PC-9 (cell line): Measurements from ENCODE around the gene MUSTN1. TPM values are rescaled to one million over a fixed set of nuclear protein-coding genes. Genes with fewer than 3 reads are reported as not detected.

ENCODE experiments used
- BruUV-seq: library from RNA; stranded (reverse); fragments of 400-500 nt; replicated peaks from 2 replicates; lab custom pipeline; 2021; lab: Mats Ljungman, UMichigan
- CTCF ChIA-PET: fragments of 300-600 bp; sonication (Branson Sonifier 250); formaldehyde crosslinking; loops from one replicate; lab custom pipeline; 2022; ENCODE audit warnings: antibody characterized with exemption; lab: Charles Lee
- POLR2A ChIA-PET: fragments of 300-600 bp; sonication (Branson Sonifier 250); formaldehyde crosslinking; loops from one replicate; lab custom pipeline; 2022; ENCODE audit warnings: antibody characterized with exemption; ENCODE audit not compliant: unreplicated experiment; lab: Charles Lee
- DNase-seq, 2 experiments: peaks; one replicate each; pipeline versions ENCODE4 v3.0.0 to v3.0.0-alpha.2; 2015 to 2022; ENCODE audit warnings: mixed read lengths in 1 of 2
- H2AFZ ChIP-seq: fragments of 200-600 bp; sonication (generic); 2 replicates; pipeline ENCODE4 v1.8.1; 2017; ENCODE audit warnings: antibody characterized with exemption
- H3F3A ChIP-seq: fragments of 200-600 bp; sonication (generic); 2 replicates; pipeline ENCODE4 v1.8.1; 2017; ENCODE audit warnings: antibody characterized with exemption, mild to moderate bottlenecking, low read depth; ENCODE audit not compliant: insufficient read depth
- H3K27ac ChIP-seq: fragments of 200-600 bp; sonication (generic); 2 replicates; pipeline ENCODE4 v1.6.1; 2016; ENCODE audit warnings: mixed run types
- H3K27me3 ChIP-seq: fragments of 200-600 bp; sonication (generic); 2 replicates; pipeline ENCODE4 v1.6.1; 2016; ENCODE audit warnings: low read depth, mixed run types; ENCODE audit not compliant: insufficient read depth
- H3K36me3 ChIP-seq: fragments of 200-600 bp; sonication (generic); 2 replicates; pipeline ENCODE4 v1.6.1; 2016; ENCODE audit warnings: low read depth, mixed run types
- H3K4me1 ChIP-seq: fragments of 200-600 bp; sonication (generic); replicated peaks from 2 replicates; pipeline ENCODE4 v1.6.1; 2016; ENCODE audit warnings: mixed run types; ENCODE audit not compliant: insufficient read depth
- H3K4me2 ChIP-seq: fragments of 200-600 bp; sonication (generic); 2 replicates; pipeline ENCODE4 v1.6.1; 2017; ENCODE audit warnings: mixed run types
- H3K4me3 ChIP-seq: fragments of 200-600 bp; sonication (generic); 2 replicates; pipeline ENCODE4 v1.6.1; 2016; ENCODE audit warnings: mixed run types
- H3K79me2 ChIP-seq: fragments of 200-600 bp; sonication (generic); 2 replicates; pipeline ENCODE4 v1.6.1; 2017; ENCODE audit warnings: low read depth, mixed run types
- H3K9me2 ChIP-seq: fragments of 200-600 bp; sonication (generic); 2 replicates; pipeline ENCODE4 v1.8.1; 2017; ENCODE audit warnings: mild to moderate bottlenecking; ENCODE audit not compliant: insufficient read depth
- H3K9me3 ChIP-seq: fragments of 200-600 bp; sonication (generic); 2 replicates; pipeline ENCODE4 v1.8.1; 2016; ENCODE audit warnings: low read depth; ENCODE audit not compliant: insufficient read depth
- H4K20me1 ChIP-seq: fragments of 200-600 bp; sonication (generic); 2 replicates; pipeline ENCODE4 v1.8.1; 2017; ENCODE audit not compliant: insufficient read depth
- CTCF ChIP-seq: fragments of 200-600 bp; sonication (generic); conservative IDR thresholded peaks from 2 replicates; pipeline ENCODE4 v1.6.1; 2017; ENCODE audit warnings: mixed run types, antibody characterized with exemption, mild to moderate bottlenecking, moderate library complexity
- EZH2 ChIP-seq: fragments of 200-600 bp; sonication (generic); IDR thresholded peaks from 2 replicates; pipeline ENCODE4 v1.8.0; 2017; ENCODE audit warnings: antibody characterized with exemption, low read depth
- intact Hi-C: fragments of 100-400 bp; cut with micrococcal nuclease; formaldehyde crosslinking; loops from one replicate; pipeline ENCODE4 v1.10.0; 2022; ENCODE audit not compliant: unreplicated experiment
- total RNA-seq: library from RNA; stranded (reverse); gene quantifications from 2 replicates; pipeline ENCODE4 v1.2.3, GENCODE V29; 2021

Gene MUSTN1
- total RNA-seq, 1 experiment from 2014 or later = not detected

GRCh38 chr3:52847241-52847640 is 12.4 kb upstream of the MUSTN1 start:
- TF ChIP-seq CTCF = no peak
- TF ChIP-seq EZH2 = no peak
- intact Hi-C loops = no loop called here
- H3K27ac ChIP-seq = no peak overlapping the region
- H3K79me2 ChIP-seq = no peaks in the 10 kb centered on the region
- H3K4me2 ChIP-seq = no peak overlapping the region
- no peaks in the 10 kb centered on the region for H3K9me2 ChIP-seq
- H3K27me3 ChIP-seq = no peaks in the 10 kb centered on the region
- BruUV-seq = no TSS peak
- ChIA-PET CTCF (no interaction called here), POLR2A (no interaction called here)
- H3K4me3 ChIP-seq = no peak overlapping the region
- no peaks in the 10 kb centered on the region for H3K9me3 ChIP-seq
- DNase-seq = no peak
- H4K20me1 ChIP-seq = 0 out of 2 replicates have a peak, but pooled peaks cover 3% of the 10 kb centered on the region
- H3K4me1 ChIP-seq = no peaks in the 10 kb centered on the region
- H2AFZ ChIP-seq = no peak overlapping the region
- no peaks in the 10 kb centered on the region for H3F3A ChIP-seq
- H3K36me3 ChIP-seq = no peaks in the 10 kb centered on the region

DNA sequence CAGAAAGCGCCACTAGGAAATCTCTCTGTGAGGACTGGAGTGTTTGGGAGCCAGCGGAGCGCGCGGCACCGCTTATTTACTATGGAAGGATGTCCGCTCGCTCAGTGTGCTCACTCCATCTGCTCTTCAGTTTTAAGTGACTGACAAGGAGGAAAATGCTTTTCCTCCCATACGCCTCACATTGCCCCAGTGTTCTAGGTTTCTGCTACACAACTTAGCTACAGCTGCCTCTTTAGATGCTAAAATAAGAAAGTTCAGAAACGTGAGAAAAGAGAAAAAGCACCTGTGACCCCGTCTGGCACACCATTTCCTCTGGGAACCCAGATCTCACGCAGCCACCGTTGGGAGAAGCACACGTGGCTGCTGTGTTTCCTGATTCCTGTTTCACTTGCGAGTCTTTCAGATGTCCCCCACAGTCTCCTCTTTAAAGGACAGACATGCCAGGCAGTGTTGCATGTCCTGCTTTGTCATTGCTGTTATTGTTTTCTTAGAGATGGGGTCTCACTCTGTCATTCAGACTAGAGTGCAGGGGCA is 11.7 kb upstream of the MUSTN1 start:
- POLR2A ChIA-PET = no interaction called here

GRCh38 chr3:52845691-52846431 is 11.0 kb upstream of the MUSTN1 start:
- TF ChIP-seq EZH2 (no peak), CTCF (peak; percentile 65)
- Histone ChIP-seq H3F3A (no peaks in the 10 kb centered on the region), H4K20me1 (no peaks in the 10 kb centered on the region), H3K4me3 (no peak overlapping the region), H3K79me2 (no peaks in the 10 kb centered on the region), H3K9me3 (no peaks in the 10 kb centered on the region), H3K27ac (no peak overlapping the region), H3K9me2 (no peaks in the 10 kb centered on the region), H3K4me2 (no peak overlapping the region), H3K4me1 (no peaks in the 10 kb centered on the region), H2AFZ (no peak overlapping the region), H3K27me3 (no peaks in the 10 kb centered on the region), H3K36me3 (no peaks in the 10 kb centered on the region)
- DNase-seq = no peak
- intact Hi-C loops = no loop called here
- POLR2A ChIA-PET = no interaction called here
- CTCF ChIA-PET = interaction anchor here (0.6 kb wide), 1 partner anchor 226 kb away, joined by 9 read pairs; no protein-coding TSS in a partner anchor
- no TSS peak for BruUV-seq

More for the DNA sequence above, 11.7 kb upstream of the MUSTN1 start:
- TF ChIP-seq CTCF (no peak), EZH2 (no peak)
- Histone ChIP-seq H4K20me1 (0 out of 2 replicates have a peak, but pooled peaks cover 3% of the 10 kb centered on the region), H3K4me3 (no peak overlapping the region), H3K4me1 (no peaks in the 10 kb centered on the region), H3K27ac (no peak overlapping the region), H2AFZ (no peak overlapping the region), H3K79me2 (no peaks in the 10 kb centered on the region), H3K4me2 (no peak overlapping the region), H3K27me3 (no peaks in the 10 kb centered on the region), H3K9me2 (no peaks in the 10 kb centered on the region), H3F3A (no peaks in the 10 kb centered on the region), H3K36me3 (no peaks in the 10 kb centered on the region), H3K9me3 (no peaks in the 10 kb centered on the region)
- BruUV-seq = no TSS peak
- intact Hi-C loops = no loop called here
- CTCF ChIA-PET = no interaction called here
- no peak for DNase-seq
